Activated CD8-positive, alpha-beta memory T cell treated with anti-CD3 and anti-CD28 coated beads, Interleukin-2, amount 10 ng/mL, durations not matched to agents 7 days and 5 days (primary cell): ENCODE results near the gene GNB4. TPM values are rescaled to one million over a fixed set of nuclear protein-coding genes. Genes with fewer than 3 reads are reported as not detected.

Source experiments
- ATAC-seq: fragments of 150-1000 bp; cut with Tn5 transposase; one replicate; pipeline ENCODE4 v1.10.0; 2021; ENCODE audit warnings: moderate library complexity
- CTCF ChIA-PET: fragments of 350-600 bp; sonication (Branson Sonifier 250); formaldehyde crosslinking; loops from one replicate; lab custom pipeline; 2021; ENCODE audit warnings: antibody characterized with exemption; lab: Charles Lee
- DNase-seq: peaks from one replicate; pipeline ENCODE4 v3.0.0-alpha.2; 2020
- H3K27ac Mint-ChIP-seq: one replicate; pipeline ENCODE4 v1.8.0; 2021; ENCODE audit warnings: mild to moderate bottlenecking, mixed read lengths
- H3K27me3 Mint-ChIP-seq: one replicate; pipeline ENCODE4 v1.8.0; 2021; ENCODE audit warnings: mixed read lengths
- H3K36me3 Mint-ChIP-seq: one replicate; pipeline ENCODE4 v1.8.0; 2021; ENCODE audit warnings: mild to moderate bottlenecking, mixed read lengths
- H3K4me1 Mint-ChIP-seq: one replicate; pipeline ENCODE4 v1.8.0; 2021; ENCODE audit warnings: mixed read lengths
- H3K4me3 Mint-ChIP-seq: one replicate; pipeline ENCODE4 v1.8.0; 2021; ENCODE audit warnings: mild to moderate bottlenecking, moderate library complexity, mixed read lengths
- H3K9me3 Mint-ChIP-seq: one replicate; pipeline ENCODE4 v1.8.0; 2022; ENCODE audit warnings: low read depth, mixed read lengths
- total RNA-seq, 2 experiments: library from RNA; stranded (reverse); gene quantifications; one replicate each; pipeline ENCODE4 v1.2.3, GENCODE V29; 2021

GNB4 gene
- total RNA-seq, 2 experiments from 2014 or later, result 7.5 to 13.8 TPM

DNA sequence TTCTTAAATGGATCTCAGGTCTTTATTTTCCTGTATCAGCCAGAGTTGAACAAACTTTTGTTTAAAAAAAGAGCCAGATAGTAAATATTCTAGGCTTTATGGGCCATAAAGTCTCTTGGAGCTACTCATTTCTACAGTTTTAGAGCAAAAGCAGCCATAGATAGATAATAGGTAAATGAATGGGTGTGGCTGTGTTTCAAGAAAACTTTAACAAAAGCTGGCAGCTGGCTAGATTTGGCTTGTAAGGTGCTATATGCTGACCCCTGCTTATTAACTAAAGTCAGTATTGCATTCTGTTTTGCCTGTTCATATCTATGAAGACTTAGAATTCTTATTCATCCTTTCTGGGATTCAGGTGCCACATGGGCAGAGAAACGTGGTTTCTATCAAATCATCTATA lies 74.8 kb downstream of the GNB4 start:
- CTCF ChIA-PET, result no interaction called here

DNA sequence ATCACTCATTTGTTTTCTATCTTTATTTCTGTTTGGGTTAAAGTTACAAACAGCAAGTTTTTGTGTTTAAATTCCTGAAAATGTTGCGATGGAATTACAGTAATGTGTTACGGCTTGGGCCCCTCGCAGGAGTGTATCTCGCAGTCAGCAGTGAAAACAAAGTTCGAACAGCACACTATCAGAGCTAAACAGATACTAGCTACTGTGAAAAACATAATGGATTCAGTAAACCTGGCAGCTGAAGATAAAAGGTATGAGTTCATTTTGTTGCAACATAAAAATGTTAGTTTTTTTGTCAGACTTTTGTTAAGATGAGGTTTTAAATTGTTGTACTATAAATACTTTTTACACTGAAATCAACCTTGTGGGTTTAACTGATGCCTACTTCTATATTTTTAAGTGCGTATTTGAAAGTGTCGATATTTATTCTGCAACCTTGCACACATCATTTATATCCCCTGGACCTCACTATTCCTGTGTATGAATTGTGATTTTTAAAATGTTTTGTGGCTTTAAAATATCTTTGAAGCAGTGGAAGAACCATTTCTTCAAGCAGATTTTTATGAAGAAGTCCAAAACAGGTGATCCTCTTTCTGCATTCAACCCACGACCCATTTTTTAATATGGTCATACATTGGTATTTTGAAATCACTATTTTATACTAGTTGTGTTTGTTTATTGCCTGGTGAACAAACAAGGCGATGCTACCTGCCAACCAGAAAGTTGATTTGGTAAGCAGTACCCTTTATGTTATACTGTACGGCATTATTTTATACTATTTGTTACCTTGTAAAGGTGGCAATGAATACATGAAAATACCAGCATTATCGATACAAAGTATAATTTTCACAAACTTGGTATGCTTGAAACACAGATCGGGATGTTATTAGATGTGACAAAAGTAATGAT lies 75.9 kb downstream of the GNB4 start:
- no peak overlapping the region for H3K4me3 Mint-ChIP-seq
- no peaks in the 10 kb centered on the region for H3K4me1 Mint-ChIP-seq
- CTCF ChIA-PET, result no interaction called here
- no peak for ATAC-seq
- DNase-seq, result no peak
- H3K36me3 Mint-ChIP-seq, result peaks cover 26% of the 10 kb centered on the region
- H3K27me3 Mint-ChIP-seq, result no peaks in the 10 kb centered on the region
- H3K9me3 Mint-ChIP-seq, result no peaks in the 10 kb centered on the region
- H3K27ac Mint-ChIP-seq, result no peak overlapping the region

More for the DNA sequence above, 74.8 kb downstream of the GNB4 start:
- Mint-ChIP-seq H3K36me3 (peaks cover 34% of the 10 kb centered on the region), H3K27me3 (no peaks in the 10 kb centered on the region), H3K9me3 (no peaks in the 10 kb centered on the region), H3K27ac (no peak overlapping the region), H3K4me3 (no peak overlapping the region), H3K4me1 (no peaks in the 10 kb centered on the region)
- no peak for ATAC-seq
- DNase-seq, result no peak

DNA sequence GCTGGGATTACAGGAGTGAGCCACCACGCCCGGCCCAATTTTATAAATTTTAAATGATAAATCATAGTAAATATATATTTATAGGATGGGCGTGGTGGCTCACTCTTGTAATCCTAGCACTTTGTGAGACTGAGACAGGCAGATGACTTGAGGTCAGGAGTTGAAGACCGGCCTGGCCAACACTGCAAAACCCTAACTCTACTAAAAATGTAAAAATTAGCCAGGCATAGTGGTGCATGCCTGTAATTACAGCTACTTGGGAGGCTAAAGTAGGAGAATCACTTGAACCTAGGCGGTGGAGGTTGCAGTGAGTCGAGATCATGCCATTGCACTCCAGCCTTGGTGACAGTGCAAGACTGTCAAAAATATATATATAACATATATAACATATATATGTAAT lies 77.3 kb downstream of the GNB4 start:
- Mint-ChIP-seq H3K9me3 (no peaks in the 10 kb centered on the region), H3K36me3 (peaks cover 19% of the 10 kb centered on the region), H3K4me3 (no peak overlapping the region), H3K27ac (no peak overlapping the region), H3K27me3 (no peaks in the 10 kb centered on the region), H3K4me1 (no peaks in the 10 kb centered on the region)
- ATAC-seq (no peak), DNase-seq (no peak)
- CTCF ChIA-PET, result interaction anchor here (1.3 kb wide), 1 partner anchor 189 kb away, joined by 5 read pairs; the partner anchor contains the start of gene ACTL6A

DNA sequence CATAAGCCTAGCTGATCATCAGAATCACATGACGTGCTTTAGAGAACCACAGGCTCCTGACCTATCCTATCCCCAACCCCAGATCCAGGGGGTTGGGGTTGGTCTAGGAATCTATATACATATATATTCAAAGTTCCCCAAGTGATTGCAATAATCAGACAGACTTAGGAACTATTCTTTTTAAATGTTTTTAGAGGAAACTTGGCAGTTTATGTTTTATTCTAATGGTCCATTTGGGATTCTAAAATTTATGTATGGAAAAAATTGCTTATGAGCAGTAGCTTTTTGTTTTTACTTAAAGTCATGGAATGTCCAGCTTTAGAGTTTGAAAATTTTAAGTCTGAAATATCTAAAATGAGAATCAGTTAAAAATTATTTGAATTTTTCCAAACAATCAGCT lies 81.6 kb downstream of the GNB4 start:
- Mint-ChIP-seq H3K4me3 (no peak overlapping the region), H3K27ac (no peak overlapping the region), H3K9me3 (no peaks in the 10 kb centered on the region), H3K36me3 (peaks cover 20% of the 10 kb centered on the region), H3K4me1 (no peaks in the 10 kb centered on the region), H3K27me3 (no peaks in the 10 kb centered on the region)
- DNase-seq (no peak), ATAC-seq (no peak)
- CTCF ChIA-PET, result no interaction called here

DNA sequence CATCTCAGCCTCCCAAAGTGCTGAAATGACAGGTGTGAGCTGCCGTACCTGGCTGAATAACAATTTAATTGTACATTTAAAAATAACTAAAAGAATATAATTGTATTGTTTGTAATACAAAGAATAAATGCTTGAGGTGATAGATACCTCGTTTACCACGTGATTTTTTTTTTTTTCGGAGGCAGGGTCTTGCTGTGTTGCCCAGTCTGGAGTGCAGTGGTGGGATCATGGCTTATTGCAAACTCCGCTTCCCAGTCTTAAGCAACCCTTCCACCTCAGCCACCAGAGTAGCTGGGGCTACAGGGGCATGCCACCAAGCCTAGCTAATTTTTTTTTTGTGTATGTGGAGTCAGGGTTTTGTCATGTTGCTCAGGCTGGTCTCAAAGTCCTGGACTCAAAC lies 87.9 kb downstream of the GNB4 start:
- Mint-ChIP-seq H3K36me3 (peaks cover 37% of the 10 kb centered on the region), H3K4me3 (no peak overlapping the region), H3K27ac (no peak overlapping the region), H3K9me3 (no peaks in the 10 kb centered on the region), H3K27me3 (no peaks in the 10 kb centered on the region), H3K4me1 (no peaks in the 10 kb centered on the region)
- ATAC-seq (no peak), DNase-seq (no peak)
- CTCF ChIA-PET, result interaction anchor here (1.6 kb wide), 1 partner anchor 28 kb away, joined by 3 read pairs; no protein-coding TSS in a partner anchor

DNA sequence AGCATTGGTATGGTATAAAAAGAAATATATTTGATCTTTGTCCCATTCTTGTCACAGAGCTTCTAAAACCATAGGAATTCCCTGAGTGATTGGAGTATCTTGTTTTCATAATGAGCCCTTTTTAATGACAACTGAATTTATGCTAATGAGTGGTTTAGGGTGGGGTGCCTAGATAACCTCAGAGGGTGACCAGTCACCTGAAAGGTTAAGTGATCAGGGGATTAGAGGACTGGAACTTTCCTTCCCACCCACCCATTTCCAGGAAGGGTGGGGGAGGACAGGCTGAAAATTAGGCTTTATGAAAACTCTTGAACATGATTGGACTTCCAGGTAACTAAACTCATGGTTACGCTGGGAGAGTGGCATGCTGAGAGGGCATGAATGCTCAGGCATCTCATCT lies 95.3 kb downstream of the GNB4 start:
- Mint-ChIP-seq H3K27ac (no peak overlapping the region), H3K4me1 (peaks cover 6% of the 10 kb centered on the region), H3K4me3 (no peak overlapping the region), H3K27me3 (no peaks in the 10 kb centered on the region), H3K9me3 (no peaks in the 10 kb centered on the region), H3K36me3 (peaks cover 59% of the 10 kb centered on the region)
- DNase-seq, result no peak
- CTCF ChIA-PET, result interaction anchor here (1.3 kb wide), 1 partner anchor 25 kb away, joined by 3 read pairs; no protein-coding TSS in a partner anchor
- no peak for ATAC-seq

DNA sequence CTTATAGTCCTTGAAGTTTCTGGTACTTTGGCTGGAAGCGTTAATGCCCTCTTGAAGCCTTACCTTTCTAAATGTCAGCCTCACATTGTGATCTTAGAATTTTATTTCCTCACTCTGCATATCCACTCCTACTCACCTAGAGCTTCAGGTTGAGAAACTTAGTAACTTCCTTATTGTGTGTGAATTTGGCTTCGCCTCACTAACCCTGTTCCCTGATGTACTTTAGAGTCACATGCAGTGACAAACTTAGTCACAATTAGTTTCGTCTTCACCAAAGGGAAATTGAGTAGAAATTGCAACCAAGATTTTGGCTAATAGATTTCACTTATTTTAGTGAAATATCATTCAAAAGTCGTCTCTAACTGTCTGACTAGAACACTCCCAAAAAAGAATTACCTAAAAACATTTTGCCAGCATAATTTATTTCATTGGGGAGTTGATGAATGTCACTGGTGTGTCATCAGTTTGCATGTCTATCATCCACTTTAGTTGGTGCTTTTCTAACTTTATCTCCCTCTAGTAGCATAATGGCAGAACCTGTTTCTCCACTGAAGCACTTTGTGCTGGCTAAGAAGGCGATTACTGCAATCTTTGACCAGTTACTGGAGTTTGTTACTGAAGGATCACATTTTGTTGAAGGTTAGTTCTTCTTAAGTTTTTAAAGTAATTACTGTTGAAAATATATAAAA lies 102.8 kb downstream of the GNB4 start:
- DNase-seq, result no peak
- Mint-ChIP-seq H3K4me1 (peaks cover 20% of the 10 kb centered on the region), H3K9me3 (no peaks in the 10 kb centered on the region), H3K4me3 (peak overlapping the region; percentile 93), H3K36me3 (peaks cover 16% of the 10 kb centered on the region), H3K27me3 (no peaks in the 10 kb centered on the region), H3K27ac (peak overlapping the region; percentile 90)
- ATAC-seq, result no peak
- CTCF ChIA-PET, result interaction anchor here (1.0 to 1.1 kb wide), 2 partner anchors 28 to 208 kb away, joined by 3 read pairs; no protein-coding TSS in a partner anchor

DNA sequence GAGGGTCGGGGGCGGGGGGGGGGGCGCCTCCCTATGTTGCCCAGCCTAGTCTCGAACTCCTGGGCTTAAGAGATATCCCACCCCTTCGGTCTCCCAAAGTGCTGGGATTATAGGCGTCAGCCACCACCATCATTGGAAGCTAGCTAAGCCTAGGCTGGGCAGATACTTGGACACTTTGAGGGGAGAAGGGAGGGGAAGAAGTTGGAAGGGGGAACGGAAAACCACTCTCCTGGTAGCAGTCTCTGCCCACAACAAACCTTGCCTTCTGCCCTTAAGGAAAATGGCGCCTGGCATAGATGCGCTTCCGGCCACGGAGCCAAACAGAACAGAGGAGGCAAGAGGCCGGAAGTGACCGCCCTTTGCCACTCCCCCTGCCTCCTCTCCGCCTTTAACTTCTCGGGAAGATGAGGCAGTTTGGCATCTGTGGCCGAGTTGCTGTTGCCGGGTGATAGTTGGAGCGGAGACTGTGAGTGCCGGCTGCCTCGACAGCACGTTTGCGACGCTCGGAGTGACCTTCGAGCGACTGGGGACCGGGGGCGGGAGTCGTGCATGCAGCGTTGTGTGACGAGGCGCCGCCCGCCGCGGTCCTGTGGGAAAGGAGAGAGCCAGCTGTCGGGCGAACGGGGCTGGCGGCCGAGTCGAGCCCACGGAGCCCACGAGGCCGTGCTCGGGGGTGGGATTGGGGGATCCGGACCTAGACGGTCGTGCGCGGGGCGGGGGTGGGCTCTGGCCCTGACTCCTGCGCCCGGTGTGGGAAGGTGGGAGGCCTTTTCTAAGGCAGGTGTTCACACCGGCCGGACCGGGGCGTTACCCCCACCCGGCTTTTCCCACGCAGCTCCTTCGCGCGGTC lies 103.7 kb downstream of the GNB4 start, which contains the start of gene MFN1:
TSS of gene MFN1 (plus strand) at position 365 of the 850 bp plus-strand sequence. CDS start 1,143 bp downstream, outside the sequence.
- no peaks in the 10 kb centered on the region for H3K27me3 Mint-ChIP-seq
- DNase-seq (peak; percentile 95), ATAC-seq (peak; percentile 98)
- peaks cover 13% of the 10 kb centered on the region for H3K36me3 Mint-ChIP-seq
- no peaks in the 10 kb centered on the region for H3K9me3 Mint-ChIP-seq
- peak within 1 kb of the TSS; percentile 93 for H3K4me3 Mint-ChIP-seq
- peaks cover 20% of the 10 kb centered on the region for H3K4me1 Mint-ChIP-seq
- CTCF ChIA-PET, result interaction anchor here (1.0 to 2.4 kb wide), 3 partner anchors 27 to 302 kb away, joined by 3 to 7 read pairs (median 3); no protein-coding TSS in a partner anchor
- peak within 1 kb of the TSS; percentile 90 for H3K27ac Mint-ChIP-seq

Other genes starting within 250 kb of the GNB4 start
- 1 to 10 TPM; 1.4 TPM for gene KCNMB3, start 200.4 kb downstream of the GNB4 start, total RNA-seq
- gene ZNF639, start 128.4 kb downstream of the GNB4 start, total RNA-seq, result 10 to 100 TPM; 30.1 to 32.2 TPM
- 10 to 100 TPM; 27.2 to 28.5 TPM for gene MFN1, start 103.8 kb downstream of the GNB4 start, total RNA-seq
- 10 to 100 TPM; 80.1 to 92.7 TPM for gene ACTL6A, start 111.5 kb upstream of the GNB4 start, total RNA-seq
- 10 to 100 TPM; 29.7 to 49.8 TPM for gene MRPL47, start 153.2 kb upstream of the GNB4 start, total RNA-seq
- gene NDUFB5, start 153.3 kb upstream of the GNB4 start, total RNA-seq, result 10 to 100 TPM; 83.1 to 97.3 TPM
- 10 to 100 TPM in 1 of 2 experiments, 1 to 10 TPM in 1; 9.5 to 13.3 TPM for gene USP13, start 201.6 kb upstream of the GNB4 start, total RNA-seq